HFFc6 (cell line): ENCODE results near the gene TXN2. TPM values are rescaled to one million over a fixed set of nuclear protein-coding genes. Genes with fewer than 3 reads are reported as not detected.

Source experiments
- DNase-seq: peaks from one replicate; pipeline ENCODE4 v3.0.0-alpha.2; 2018
- H3K27ac Mint-ChIP-seq: 2 replicates; pipeline ENCODE4 v1.8.0; 2020; ENCODE audit warnings: mild to moderate bottlenecking, mixed read lengths
- H3K27me3 Mint-ChIP-seq: 2 replicates; pipeline ENCODE4 v1.8.0; 2021; ENCODE audit warnings: mild to moderate bottlenecking, moderate library complexity, mixed read lengths; ENCODE audit not compliant: insufficient read depth
- H3K36me3 Mint-ChIP-seq: 2 replicates; pipeline ENCODE4 v1.8.0; 2021; ENCODE audit warnings: low read depth, mixed read lengths
- H3K4me1 Mint-ChIP-seq: 2 replicates; pipeline ENCODE4 v1.8.0; 2020; ENCODE audit warnings: low read depth, mixed read lengths
- H3K4me3 Mint-ChIP-seq: 2 replicates; pipeline ENCODE4 v1.8.0; 2020; ENCODE audit warnings: mild to moderate bottlenecking, moderate library complexity, mixed read lengths
- H3K9me3 Mint-ChIP-seq: 2 replicates; pipeline ENCODE4 v1.8.0; 2020; ENCODE audit warnings: mild to moderate bottlenecking, mixed read lengths
- CTCF ChIP-seq: fragments of 200-600 bp; sonication (generic); IDR thresholded peaks from 2 replicates; pipeline ENCODE4 v1.5.0; 2021; ENCODE audit warnings: antibody characterized with exemption, mild to moderate bottlenecking
- total RNA-seq, 6 experiments: library from RNA; stranded (reverse); fragmentation: NEBNext Ultra II Directional; extraction: Animal tissue kit (Norgen Biotek cat#: 25700); gene quantifications; 2 replicates in 1 of 6; 3 replicates in 5 of 6; pipeline ENCODE4 v1.2.3, GENCODE V29; 2021

The TXN2 gene
- total RNA-seq, 6 experiments from 2014 or later = 90.3 to 109 (median 96.1) TPM

GRCh38 chr22:36492109-36492508, 10.7 kb upstream of the TXN2 start:
- H3K9me3 Mint-ChIP-seq = peaks cover 5% of the 10 kb centered on the region
- no peak overlapping the region for H3K4me3 Mint-ChIP-seq
- H3K27ac Mint-ChIP-seq = no peak overlapping the region
- no peaks in the 10 kb centered on the region for H3K4me1 Mint-ChIP-seq
- peaks cover 5% of the 10 kb centered on the region for H3K27me3 Mint-ChIP-seq
- DNase-seq = no peak
- peaks cover 5% of the 10 kb centered on the region; the same call in 1 of the 2 replicates for H3K36me3 Mint-ChIP-seq
- TF ChIP-seq CTCF = no peak

GRCh38 chr22:36491155-36491554, 9.7 kb upstream of the TXN2 start:
- Mint-ChIP-seq H3K4me1 (no peaks in the 10 kb centered on the region), H3K27ac (no peak overlapping the region), H3K36me3 (peaks cover 7% of the 10 kb centered on the region; the same call in 1 of the 2 replicates), H3K27me3 (peaks cover 5% of the 10 kb centered on the region), H3K4me3 (no peak overlapping the region), H3K9me3 (peaks cover 10% of the 10 kb centered on the region)
- no peak for TF ChIP-seq CTCF
- DNase-seq = no peak

GRCh38 chr22:36486619-36487384, 5.4 kb upstream of the TXN2 start:
- no peak overlapping the region for H3K27ac Mint-ChIP-seq
- DNase-seq = peak; percentile 51
- peaks cover 2% of the 10 kb centered on the region for H3K27me3 Mint-ChIP-seq
- peaks cover 10% of the 10 kb centered on the region for H3K9me3 Mint-ChIP-seq
- H3K4me1 Mint-ChIP-seq = no peaks in the 10 kb centered on the region
- no peak overlapping the region for H3K4me3 Mint-ChIP-seq
- peaks cover 7% of the 10 kb centered on the region; the same call in 1 of the 2 replicates for H3K36me3 Mint-ChIP-seq
- peak; percentile 87 for TF ChIP-seq CTCF

GRCh38 chr22:36480941-36481392, 473 bp downstream of the TXN2 start:
- no peak for DNase-seq
- H3K27me3 Mint-ChIP-seq = peaks cover 5% of the 10 kb centered on the region; the same call in 1 of the 2 replicates
- no peaks in the 10 kb centered on the region for H3K9me3 Mint-ChIP-seq
- H3K36me3 Mint-ChIP-seq = peaks cover 19% of the 10 kb centered on the region
- no peak for TF ChIP-seq CTCF
- peak overlapping the region; percentile 99 for H3K27ac Mint-ChIP-seq
- H3K4me3 Mint-ChIP-seq = peak overlapping the region; percentile 91
- peaks cover 9% of the 10 kb centered on the region for H3K4me1 Mint-ChIP-seq

- H3K27me3 Mint-ChIP-seq = peaks cover 4% of the 10 kb centered on the region; the same call in 1 of the 2 replicates
- H3K27ac Mint-ChIP-seq = no peak overlapping the region
- H3K9me3 Mint-ChIP-seq = no peaks in the 10 kb centered on the region
- no peak overlapping the region for H3K4me3 Mint-ChIP-seq
- H3K4me1 Mint-ChIP-seq = peaks cover 9% of the 10 kb centered on the region
- no peak for DNase-seq
- TF ChIP-seq CTCF = no peak
- peaks cover 27% of the 10 kb centered on the region for H3K36me3 Mint-ChIP-seq
Measured at GRCh38 chr22:36478966-36479365, 2.5 kb downstream of the TXN2 start.
